Right atrium auricular region (tissue), 2 donors: ENCODE results near the gene TDRD7. TPM values are rescaled to one million over a fixed set of nuclear protein-coding genes. Genes with fewer than 3 reads are reported as not detected.

ENCODE experiments used
- DNase-seq: peaks from one replicate; pipeline ENCODE4 v3.0.0-alpha.2; 2019; ENCODE audit warnings: low spot score
- H3K27ac ChIP-seq, 2 donors: fragments of 200-600 bp; sonication (generic); 1 replicate in 1 of 2; 2 replicates in 1 of 2; pipeline ENCODE4 v1.5.1; 2016 to 2019
- H3K27me3 ChIP-seq, 2 donors: fragments of 200-600 bp; sonication (generic); one replicate each; pipeline versions ENCODE4 v1.5.1 to v1.6.0; 2017 to 2019
- H3K36me3 ChIP-seq: fragments of 200-600 bp; sonication (generic); one replicate; pipeline ENCODE4 v1.5.1; 2016
- H3K4me1 ChIP-seq, 2 donors: fragments of 200-600 bp; sonication (generic); one replicate each; pipeline versions ENCODE4 v1.5.1 to v1.6.0; 2017 to 2019
- H3K4me3 ChIP-seq, 2 donors: fragments of 200-600 bp; sonication (generic); 1 replicate in 1 of 2; 2 replicates in 1 of 2; pipeline ENCODE4 v1.5.1; 2017 to 2019; ENCODE audit warnings: mild to moderate bottlenecking in 1 of 2, moderate library complexity in 1 of 2
- H3K9me3 ChIP-seq, 2 donors: fragments of 200-600 bp; sonication (generic); one replicate each; pipeline ENCODE4 v1.5.1; 2019
- total RNA-seq, 2 donors: library from RNA; depleted of rRNA; stranded (reverse); fragments of >200 nt; gene quantifications; one replicate each; pipeline ENCODE4 v1.1.0, GENCODE V29; 2016
- TF ChIP-seq, protein P1 (sequence below), 2 donors: fragments of 200-600 bp; sonication (generic); IDR thresholded peaks; one replicate each; pipeline ENCODE4 v1.5.1; 2019; ENCODE audit warnings: antibody characterized with exemption in 2 of 2

Gene TDRD7
- total RNA-seq, 2 donors from 2014 or later, result 6.5 to 7.2 TPM

DNA sequence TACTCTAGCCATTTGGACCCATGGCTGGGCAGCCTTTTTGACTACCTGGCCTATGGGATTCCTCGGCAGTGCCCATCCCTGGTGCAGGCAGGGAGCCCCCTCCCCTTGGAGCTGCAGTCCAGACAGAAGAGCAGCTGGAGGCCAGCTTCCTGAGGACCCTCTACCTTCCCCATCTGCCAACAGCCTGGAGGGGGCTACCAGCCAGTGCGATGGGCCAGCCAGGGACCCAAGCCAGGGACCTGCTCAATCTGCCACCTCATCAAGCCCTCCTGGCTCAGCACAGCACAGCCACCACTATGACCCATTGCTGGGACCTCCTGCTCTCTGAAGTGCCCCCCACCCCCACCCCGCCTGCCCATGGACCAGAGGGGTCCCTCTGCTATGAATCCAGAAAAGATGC lies 22.6 kb upstream of the TDRD7 start:
- H3K4me3 ChIP-seq, result no peak overlapping the region
- TF ChIP-seq, protein P1, sequence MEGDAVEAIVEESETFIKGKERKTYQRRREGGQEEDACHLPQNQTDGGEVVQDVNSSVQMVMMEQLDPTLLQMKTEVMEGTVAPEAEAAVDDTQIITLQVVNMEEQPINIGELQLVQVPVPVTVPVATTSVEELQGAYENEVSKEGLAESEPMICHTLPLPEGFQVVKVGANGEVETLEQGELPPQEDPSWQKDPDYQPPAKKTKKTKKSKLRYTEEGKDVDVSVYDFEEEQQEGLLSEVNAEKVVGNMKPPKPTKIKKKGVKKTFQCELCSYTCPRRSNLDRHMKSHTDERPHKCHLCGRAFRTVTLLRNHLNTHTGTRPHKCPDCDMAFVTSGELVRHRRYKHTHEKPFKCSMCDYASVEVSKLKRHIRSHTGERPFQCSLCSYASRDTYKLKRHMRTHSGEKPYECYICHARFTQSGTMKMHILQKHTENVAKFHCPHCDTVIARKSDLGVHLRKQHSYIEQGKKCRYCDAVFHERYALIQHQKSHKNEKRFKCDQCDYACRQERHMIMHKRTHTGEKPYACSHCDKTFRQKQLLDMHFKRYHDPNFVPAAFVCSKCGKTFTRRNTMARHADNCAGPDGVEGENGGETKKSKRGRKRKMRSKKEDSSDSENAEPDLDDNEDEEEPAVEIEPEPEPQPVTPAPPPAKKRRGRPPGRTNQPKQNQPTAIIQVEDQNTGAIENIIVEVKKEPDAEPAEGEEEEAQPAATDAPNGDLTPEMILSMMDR (IDR thresholded peaks at IDR 0.05), result no peak
- DNase-seq, result no peak
- no peaks in the 10 kb centered on the region for H3K36me3 ChIP-seq
- H3K27ac ChIP-seq, result no peak overlapping the region
- H3K9me3 ChIP-seq, result no peaks in the 10 kb centered on the region
- no peaks in the 10 kb centered on the region for H3K27me3 ChIP-seq
- peaks cover 0 to 8% of the 10 kb centered on the region in 2 donors for H3K4me1 ChIP-seq

DNA sequence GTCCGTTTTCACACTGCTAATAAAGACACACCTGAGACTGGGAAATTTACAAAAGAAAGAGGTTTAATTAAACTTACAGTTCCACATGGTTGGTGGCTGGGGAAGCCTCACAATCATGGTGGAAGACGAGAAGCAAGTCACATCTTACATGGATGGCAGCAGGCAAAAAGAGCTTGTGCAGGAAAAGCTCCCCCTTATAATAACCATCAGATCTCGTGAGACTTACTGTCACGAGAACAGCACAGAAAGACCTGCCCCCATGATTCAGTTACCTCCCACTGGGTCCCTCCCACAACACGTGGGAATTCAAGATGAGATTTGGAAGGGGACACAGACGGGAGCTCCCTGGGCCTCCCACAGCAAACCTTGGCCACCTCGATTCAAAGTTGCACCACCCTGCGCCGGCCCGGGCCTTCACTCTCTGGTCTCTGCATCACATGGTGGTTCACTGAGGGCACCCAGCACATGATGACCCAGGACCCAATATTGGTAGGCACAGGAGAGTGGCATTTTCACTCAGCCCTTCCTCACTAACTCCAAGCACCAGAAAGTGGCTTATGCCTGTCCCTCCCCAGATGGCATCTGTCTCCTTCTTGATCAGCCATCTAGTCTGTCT lies 21.0 kb upstream of the TDRD7 start:
- TF ChIP-seq, protein P1 (IDR thresholded peaks at IDR 0.05), result no peak
- Histone ChIP-seq H3K4me1 (peaks cover 0 to 8% of the 10 kb centered on the region in 2 donors), H3K27me3 (no peaks in the 10 kb centered on the region), H3K9me3 (no peaks in the 10 kb centered on the region), H3K4me3 (no peak overlapping the region), H3K36me3 (no peaks in the 10 kb centered on the region), H3K27ac (no peak overlapping the region)
- DNase-seq, result no peak

DNA sequence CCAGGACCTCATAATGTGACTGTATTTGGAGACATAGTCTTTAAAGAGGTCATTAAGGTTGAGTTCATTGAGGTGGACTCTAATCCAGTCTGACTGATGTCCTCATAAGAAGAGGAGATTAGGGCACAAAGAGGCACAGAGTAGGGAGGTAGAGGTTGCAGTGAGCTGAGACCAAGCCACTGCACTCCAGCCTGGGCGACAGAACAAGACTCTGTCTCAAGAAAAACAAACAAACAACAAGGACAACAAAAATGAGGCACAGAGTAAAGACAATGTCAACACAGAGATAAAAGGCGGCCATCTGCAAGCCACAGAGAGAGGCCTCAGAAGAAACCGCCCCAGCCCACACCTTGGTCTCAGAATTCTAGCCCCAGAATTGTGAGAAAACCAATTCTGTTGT lies 17.0 kb upstream of the TDRD7 start:
- H3K9me3 ChIP-seq, result no peaks in the 10 kb centered on the region

DNA sequence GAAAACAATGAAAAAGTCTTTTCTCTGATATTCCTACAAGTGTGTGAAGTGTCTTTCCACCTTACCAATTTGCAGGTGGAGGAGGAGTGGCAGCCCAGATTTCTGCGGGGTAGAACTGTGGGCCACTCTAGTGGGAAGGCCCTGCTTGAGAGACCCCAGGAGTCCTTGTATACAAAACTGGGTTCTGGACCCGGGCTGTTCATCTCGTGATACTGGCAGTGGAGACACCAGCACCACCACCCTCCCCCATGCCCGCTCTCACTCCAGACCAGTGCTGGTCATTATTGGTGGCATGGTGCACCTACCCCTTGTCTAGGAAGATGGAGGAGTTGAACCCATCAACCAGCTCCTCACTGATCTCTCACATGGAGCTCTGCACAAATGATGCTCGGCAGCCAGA lies 16.2 kb upstream of the TDRD7 start:
- H3K27ac ChIP-seq, result no peak overlapping the region
- TF ChIP-seq, protein P1 (IDR thresholded peaks at IDR 0.05), result no peak
- no peaks in the 10 kb centered on the region for H3K36me3 ChIP-seq
- H3K4me3 ChIP-seq, result no peak overlapping the region
- H3K27me3 ChIP-seq, result no peaks in the 10 kb centered on the region
- H3K4me1 ChIP-seq, result no peaks in the 10 kb centered on the region
- no peaks in the 10 kb centered on the region for H3K9me3 ChIP-seq
- DNase-seq, result no peak

More for the DNA sequence above, 17.0 kb upstream of the TDRD7 start:
- Histone ChIP-seq H3K27me3 (no peaks in the 10 kb centered on the region), H3K36me3 (no peaks in the 10 kb centered on the region), H3K4me1 (no peaks in the 10 kb centered on the region), H3K27ac (no peak overlapping the region), H3K4me3 (no peak overlapping the region)
- TF ChIP-seq, protein P1 (IDR thresholded peaks at IDR 0.05), result no peak
- no peak for DNase-seq

DNA sequence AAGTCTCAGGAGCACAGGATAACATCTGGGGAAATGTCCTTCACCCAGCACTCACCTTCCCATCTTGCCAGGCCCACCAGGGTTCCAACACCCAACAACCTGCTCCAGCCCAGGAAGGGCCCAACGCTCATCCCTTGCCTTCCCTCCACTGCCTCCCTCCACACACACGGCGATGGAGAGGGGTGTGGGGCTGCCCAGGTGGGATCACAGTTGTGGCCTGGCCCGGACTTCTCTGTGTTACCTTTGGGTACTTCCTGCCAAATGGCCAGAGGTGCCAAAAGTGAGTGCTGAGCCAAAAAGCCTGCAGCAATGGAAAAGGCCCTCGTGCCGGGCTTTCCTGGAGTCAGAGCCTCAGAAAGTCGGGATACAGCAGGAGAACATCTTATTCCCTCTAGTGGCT lies 15.6 kb upstream of the TDRD7 start:
- Histone ChIP-seq H3K4me1 (no peaks in the 10 kb centered on the region), H3K9me3 (no peaks in the 10 kb centered on the region), H3K4me3 (no peak overlapping the region), H3K36me3 (no peaks in the 10 kb centered on the region), H3K27me3 (no peaks in the 10 kb centered on the region), H3K27ac (no peak overlapping the region)
- TF ChIP-seq, protein P1 (IDR thresholded peaks at IDR 0.05), result no peak
- no peak for DNase-seq

DNA sequence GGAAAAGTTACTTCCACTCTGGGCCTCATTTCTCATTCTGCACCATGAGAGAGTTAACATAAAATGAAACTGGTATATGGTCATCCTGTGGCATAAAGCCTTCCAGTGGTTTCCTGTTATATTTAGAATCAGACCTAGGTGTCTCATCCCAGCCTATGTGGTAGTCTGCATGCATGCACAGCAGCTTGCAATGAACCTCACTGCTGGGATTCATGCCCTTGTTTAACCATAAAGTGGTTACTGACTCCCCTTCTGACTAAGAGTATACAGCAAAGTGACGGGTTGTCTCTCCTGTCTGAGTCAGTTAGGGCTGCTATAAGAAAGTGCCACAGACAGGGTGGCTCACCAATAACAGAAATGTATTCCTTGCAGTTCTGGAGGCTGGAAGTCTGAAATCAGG lies 14.7 kb upstream of the TDRD7 start:
- H3K27me3 ChIP-seq, result no peaks in the 10 kb centered on the region
- TF ChIP-seq, protein P1 (IDR thresholded peaks at IDR 0.05), result no peak
- H3K36me3 ChIP-seq, result no peaks in the 10 kb centered on the region
- H3K4me3 ChIP-seq, result no peak overlapping the region
- no peaks in the 10 kb centered on the region for H3K4me1 ChIP-seq
- H3K9me3 ChIP-seq, result no peaks in the 10 kb centered on the region
- no peak overlapping the region for H3K27ac ChIP-seq
- no peak for DNase-seq
